Stimulated activated naive B cell treated with anti-CD40 and anti-IgM and Interleukin-4, amounts not matched to agents 10 μg/mL and 1 μg/mL and 100 μg/mL, for 72 hours (primary cell): ENCODE results near the gene LIPT1.
A peak's percentile ranks its signal among the peaks of the same experiment; 100 is the strongest.
"Not testable (repeated sequence)": the region's sequence is repeated elsewhere in the genome, so short reads cannot be mapped to it uniquely, and the experiment has no call there.

Experiments used
- ATAC-seq, 2 donors: fragments of 150-1000 bp; cut with Tn5 transposase; replicated peaks; 2 replicates each; pipeline ENCODE4 v1.10.0; 2021; ENCODE audit warnings: moderate library complexity in 1 of 2
- DNase-seq: peaks from one replicate; pipeline ENCODE4 v3.0.0; 2021
- H3K27ac Mint-ChIP-seq: one replicate; pipeline ENCODE4 v1.8.0; 2022; ENCODE audit warnings: mild to moderate bottlenecking, mixed read lengths
- H3K27me3 Mint-ChIP-seq, 2 donors: one replicate each; pipeline ENCODE4 v1.8.0; 2022; ENCODE audit warnings: mixed read lengths in 2 of 2
- H3K36me3 Mint-ChIP-seq, 2 donors: one replicate each; pipeline ENCODE4 v1.8.0; 2022; ENCODE audit warnings: mixed read lengths in 2 of 2, mild to moderate bottlenecking in 1 of 2
- H3K4me1 Mint-ChIP-seq, 2 donors: one replicate each; pipeline ENCODE4 v1.8.0; 2022; ENCODE audit warnings: mixed read lengths in 2 of 2, mild to moderate bottlenecking in 1 of 2
- H3K4me3 Mint-ChIP-seq, 2 donors: one replicate each; pipeline ENCODE4 v1.8.0; 2022; ENCODE audit warnings: mild to moderate bottlenecking in 2 of 2, mixed read lengths in 2 of 2, moderate library complexity in 1 of 2
- H3K9me3 Mint-ChIP-seq, 2 donors: one replicate each; pipeline ENCODE4 v1.8.0; 2022; ENCODE audit warnings: mixed read lengths in 2 of 2, mild to moderate bottlenecking in 1 of 2

The LIPT1 gene

DNA sequence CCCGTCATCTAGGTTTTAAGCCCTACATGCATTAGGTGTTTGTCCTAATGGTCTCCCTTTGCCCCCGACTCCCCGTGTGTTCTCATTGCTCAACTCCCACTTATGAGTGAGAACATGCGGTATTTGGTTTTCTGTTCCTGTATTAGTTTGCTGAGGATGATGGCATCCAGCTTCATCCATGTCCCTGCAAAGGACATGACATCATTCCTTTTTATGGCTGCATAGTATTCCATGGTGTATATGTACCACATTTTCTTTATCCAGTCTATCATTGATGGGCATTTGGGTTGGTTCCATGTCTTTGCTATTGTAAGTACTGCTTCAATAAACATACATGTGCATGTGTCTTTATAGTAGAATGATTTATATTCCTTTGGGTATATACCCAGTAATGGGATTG, 37.6 kb downstream of the LIPT1 start:
- H3K4me1 Mint-ChIP-seq, DNase-seq, H3K27me3 Mint-ChIP-seq, ATAC-seq, H3K27ac Mint-ChIP-seq, H3K4me3 Mint-ChIP-seq, H3K9me3 Mint-ChIP-seq: not testable (repeated sequence)
- peaks cover 43 to 54% of the 10 kb centered on the region in 2 donors for H3K36me3 Mint-ChIP-seq

DNA sequence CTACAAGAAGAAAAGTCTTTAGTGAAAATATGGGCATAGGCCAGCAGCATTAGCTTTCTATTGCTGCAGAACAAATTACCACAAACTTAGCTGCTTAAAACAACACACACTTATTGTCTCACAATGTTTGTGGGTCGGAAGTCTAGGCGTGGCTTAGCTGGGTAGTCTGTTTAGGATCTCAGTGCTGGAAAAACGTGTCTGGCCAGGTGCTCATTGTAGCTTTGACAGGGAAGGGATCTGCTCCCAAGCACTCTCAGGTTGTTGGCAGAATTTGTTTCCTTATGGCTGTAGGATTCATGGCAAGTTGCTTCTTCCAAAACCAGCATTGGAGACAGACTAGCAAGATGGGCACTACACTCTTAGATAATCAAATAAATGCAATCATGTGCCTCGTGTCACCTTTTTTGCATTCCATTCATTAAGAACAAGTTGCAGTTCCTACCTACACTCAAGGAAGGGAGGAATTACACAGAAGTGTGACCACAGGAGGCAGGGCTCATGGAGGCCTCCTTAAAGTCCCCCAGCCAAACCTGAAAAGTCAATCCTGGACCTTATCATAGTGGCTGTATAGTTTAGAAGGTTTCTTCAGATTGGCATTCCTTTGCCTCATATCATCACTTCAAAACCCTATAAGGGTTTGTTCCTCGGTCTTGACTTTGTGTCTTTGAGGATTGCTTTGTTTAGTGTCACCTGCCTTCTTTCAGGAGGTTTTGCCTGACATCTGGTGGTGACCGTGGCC, 43.5 kb downstream of the LIPT1 start:
- no peaks in the 10 kb centered on the region for H3K9me3 Mint-ChIP-seq
- no peak overlapping the region for H3K4me3 Mint-ChIP-seq
- no peak for ATAC-seq
- no peaks in the 10 kb centered on the region for H3K27me3 Mint-ChIP-seq
- no peaks in the 10 kb centered on the region for H3K4me1 Mint-ChIP-seq
- H3K36me3 Mint-ChIP-seq = peaks cover 19 to 27% of the 10 kb centered on the region in 2 donors
- H3K27ac Mint-ChIP-seq = no peak overlapping the region
- DNase-seq = no peak

DNA sequence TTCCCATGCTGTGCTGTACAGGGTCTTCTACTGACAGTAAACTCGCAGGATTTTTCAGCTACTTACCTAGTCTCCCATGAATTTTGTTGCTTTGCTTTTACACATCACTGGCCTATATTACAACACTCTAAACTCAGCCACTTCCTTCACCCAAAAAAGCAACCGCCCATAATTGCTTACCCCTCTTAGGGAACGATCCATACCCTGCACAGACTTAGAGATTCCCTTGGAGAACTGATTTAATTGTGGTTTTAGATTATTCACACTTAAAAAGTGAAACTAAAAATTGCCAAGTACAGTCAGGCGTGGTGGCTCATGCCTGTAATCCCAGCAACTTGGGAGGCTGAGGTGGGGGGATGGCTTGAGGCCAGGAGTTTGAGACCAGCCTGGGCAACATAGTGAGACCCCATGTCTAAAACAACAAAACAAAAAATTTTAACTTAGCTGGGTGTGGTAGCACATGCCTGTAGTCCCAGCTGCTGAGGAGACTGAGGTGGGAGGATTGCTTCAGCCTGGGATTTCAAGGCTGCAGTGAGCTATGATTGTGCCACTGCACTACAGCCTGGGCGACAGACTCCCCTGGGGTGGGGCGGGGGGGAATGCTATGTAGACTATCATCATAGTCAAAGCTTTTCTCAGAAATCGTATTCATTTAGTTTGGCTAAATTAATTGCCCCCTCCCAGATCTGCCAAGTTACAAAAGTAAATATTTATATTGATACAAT, 45.5 kb downstream of the LIPT1 start:
- Mint-ChIP-seq H3K9me3 (no peaks in the 10 kb centered on the region), H3K27me3 (no peaks in the 10 kb centered on the region), H3K27ac (no peak overlapping the region), H3K4me1 (no peaks in the 10 kb centered on the region), H3K36me3 (peaks cover 15 to 22% of the 10 kb centered on the region in 2 donors), H3K4me3 (no peak overlapping the region)
- DNase-seq (no peak), ATAC-seq (no peak)

DNA sequence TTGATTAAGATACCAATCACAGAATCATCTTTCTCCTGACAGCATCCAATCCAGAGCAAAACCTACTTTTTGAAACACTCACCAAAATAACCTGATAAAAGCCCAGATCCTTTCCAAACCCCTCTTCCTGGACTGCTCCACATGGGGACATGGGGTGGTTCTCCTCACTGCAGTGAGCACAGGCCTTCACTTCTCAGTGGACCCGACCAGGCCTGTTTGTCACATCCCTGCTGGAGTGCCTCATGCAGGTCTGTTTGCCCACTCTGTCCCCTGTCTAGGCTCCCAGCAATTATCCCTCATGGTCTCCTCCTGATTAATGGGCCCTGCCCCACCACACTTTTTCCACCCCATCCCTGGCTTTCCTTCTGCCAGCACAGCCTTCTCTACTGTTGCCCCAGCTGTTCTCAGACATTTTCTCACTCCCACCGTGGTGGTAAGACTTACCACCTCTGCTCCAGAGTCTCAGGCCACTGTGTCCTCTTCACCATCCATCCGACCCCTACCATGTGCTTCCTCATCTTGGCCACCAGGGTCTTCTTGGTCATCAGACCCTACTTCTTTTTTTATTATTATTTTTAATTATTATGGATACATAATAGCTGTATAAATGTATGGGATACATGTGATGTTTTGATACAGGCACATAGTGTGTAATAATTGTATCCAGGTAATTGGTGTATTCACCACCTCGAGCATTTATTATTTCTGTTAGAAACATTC, 47.4 kb downstream of the LIPT1 start:
- Mint-ChIP-seq H3K36me3 (peaks cover 20 to 30% of the 10 kb centered on the region in 2 donors), H3K27me3 (no peaks in the 10 kb centered on the region), H3K4me3 (no peak overlapping the region), H3K27ac (peak overlapping the region; percentile 37), H3K9me3 (peaks cover 6 to 9% of the 10 kb centered on the region in 2 donors), H3K4me1 (no peaks in the 10 kb centered on the region)
- DNase-seq (no peak), ATAC-seq (no peak)

DNA sequence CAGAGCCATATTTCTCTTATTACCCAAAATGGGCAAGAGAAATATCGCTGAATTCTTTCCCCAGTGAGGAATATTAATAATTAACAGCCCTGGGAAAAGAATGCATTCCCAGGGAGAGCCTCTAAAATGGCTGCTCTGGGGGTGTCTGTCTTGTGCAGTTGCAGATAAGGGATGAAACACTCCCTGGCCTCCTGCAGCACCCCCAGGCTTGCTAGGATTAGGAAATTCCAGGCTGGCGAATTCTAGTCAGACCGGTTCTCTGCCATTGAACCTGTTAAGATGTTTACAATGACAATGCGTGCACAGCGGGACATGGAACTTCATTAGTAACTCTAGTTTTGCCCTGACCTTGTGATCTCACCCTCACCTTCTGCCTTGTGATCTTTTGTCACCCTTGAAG, 50.7 kb downstream of the LIPT1 start:
- H3K9me3 Mint-ChIP-seq = peaks cover 8 to 15% of the 10 kb centered on the region in 2 donors

More for the DNA sequence above, 50.7 kb downstream of the LIPT1 start:
- DNase-seq (no peak), ATAC-seq (no peak)
- H3K36me3 Mint-ChIP-seq = peaks cover 31 to 44% of the 10 kb centered on the region in 2 donors
- no peak overlapping the region for H3K4me3 Mint-ChIP-seq
- H3K27ac Mint-ChIP-seq = no peak overlapping the region
- no peaks in the 10 kb centered on the region for H3K27me3 Mint-ChIP-seq
- H3K4me1 Mint-ChIP-seq = peaks cover 0 to 6% of the 10 kb centered on the region in 2 donors
